H1 (cell line): ENCODE results near the gene INSYN1. TPM values are rescaled to one million over a fixed set of nuclear protein-coding genes. Genes with fewer than 3 reads are reported as not detected.

ENCODE experiments used
- CBX5 ChIP-seq: fragments of 300-800, 300-1000 bp; sonication (generic); IDR thresholded peaks from 2 replicates; pipeline ENCODE4 v1.7.1; 2016; ENCODE audit warnings: antibody characterized with exemption, low read length, low read depth
- EP300 ChIP-seq, 2 experiments: IDR thresholded peaks; 1 replicate in 1 of 2; 2 replicates in 1 of 2; pipeline ENCODE4 v1.6.1; 2011 to 2012; ENCODE audit warnings: low read depth in 2 of 2, low read length in 2 of 2, mild to moderate bottlenecking in 2 of 2, borderline replicate concordance in 1 of 2, inconsistent platforms in 1 of 2, moderate library complexity in 1 of 2
- TEAD4 ChIP-seq: IDR thresholded peaks from 2 replicates; pipeline ENCODE4 v1.6.1; 2012; ENCODE audit warnings: low read depth, low read length, inconsistent platforms, mixed read lengths
- USF2 ChIP-seq: IDR thresholded peaks from 2 replicates; pipeline ENCODE4 v1.6.1; 2011; ENCODE audit warnings: low read length, improper control_type of control experiment
- YY1 ChIP-seq: IDR thresholded peaks from 2 replicates; pipeline ENCODE4 v1.6.1; 2011; ENCODE audit warnings: low read depth, mild to moderate bottlenecking, low read length
- polyA plus RNA-seq, 7 experiments: library from polyadenylated mRNA; depleted of rRNA in 3 of 7; stranded (reverse) in 5 of 7; unstranded in 2 of 7; fragments of >200 nt in 5 of 7; fragments of 200-250 nt in 2 of 7; gene quantifications; 1 replicate in 5 of 7; 2 replicates in 1 of 7; 4 replicates in 1 of 7; pipeline versions ENCODE4 v1.2.1 to v1.2.3, GENCODE V29; 2011 to 2013; ENCODE audit warnings: missing spikeins in 2 of 7, mixed read lengths in 2 of 7
- total RNA-seq: library from RNA; stranded (reverse); fragmentation: NEBNext Ultra II Directional; extraction: Animal tissue kit (Norgen Biotek cat#: 25700); gene quantifications from 2 replicates; pipeline ENCODE4 v1.2.1, GENCODE V29; 2021

Gene INSYN1
- total and polyA plus RNA-seq, 2 of the 8 experiments (the other 6 are each of a cell fraction or from before 2014, with no cell fraction given): 7.2 to 10.2 TPM

- no peak for TF ChIP-seq USF2
- TF ChIP-seq YY1: no peak
- no peak for TF ChIP-seq EP300 (IDR thresholded peaks at IDR 0.05; ENCODE audit: borderline replicate concordance in 1 of 2, low read depth in 2 of 2, low read length in 2 of 2)
- TF ChIP-seq CBX5: no peak
- no peak for TF ChIP-seq TEAD4
Observed at GRCh38 chr15:73687351-73687750, 65.8 kb downstream of the INSYN1 start (continued).
